C4-2B (cell line): ENCODE data around the gene TICRR.

Source experiments
- CTCF ChIP-seq: fragments of 450-650 bp; conservative IDR thresholded peaks from 2 replicates; pipeline ENCODE4 v1.5.1; 2017; ENCODE audit warnings: mild to moderate bottlenecking
- ZFX ChIP-seq: fragments of 450-650 bp; IDR thresholded peaks from 2 replicates; pipeline ENCODE4 v1.6.1; 2017

GRCh38 chr15:89627256-89627970, 52.1 kb downstream of the TICRR start:
- TF ChIP-seq CTCF (no peak), ZFX (no peak)
